Ureter (tissue), 1 donor: ENCODE results near the gene ASTL. TPM values are rescaled to one million over a fixed set of nuclear protein-coding genes. Genes with fewer than 3 reads are reported as not detected.

Experiments
- DNase-seq: peaks from one replicate; pipeline ENCODE4 v3.0.0-alpha.2; 2020; ENCODE audit warnings: low spot score
- total RNA-seq: library from RNA; stranded (reverse); gene quantifications from one replicate; pipeline ENCODE4 v1.2.4, GENCODE V29; 2023
- donor health status: DM: yes; HTN: yes; CAD: no.

The ASTL gene
- total RNA-seq, 1 donor from 2014 or later = not detected

- DNase-seq = no peak
Observed at GRCh38 chr2:96113367-96113677, 25.0 kb downstream of the ASTL start.

GRCh38 chr2:96112501-96113366 lies 25.6 kb downstream of the ASTL start:
- DNase-seq = no peak

- no peak for DNase-seq
Observed at GRCh38 chr2:96111823-96112500, 26.3 kb downstream of the ASTL start.

DNA sequence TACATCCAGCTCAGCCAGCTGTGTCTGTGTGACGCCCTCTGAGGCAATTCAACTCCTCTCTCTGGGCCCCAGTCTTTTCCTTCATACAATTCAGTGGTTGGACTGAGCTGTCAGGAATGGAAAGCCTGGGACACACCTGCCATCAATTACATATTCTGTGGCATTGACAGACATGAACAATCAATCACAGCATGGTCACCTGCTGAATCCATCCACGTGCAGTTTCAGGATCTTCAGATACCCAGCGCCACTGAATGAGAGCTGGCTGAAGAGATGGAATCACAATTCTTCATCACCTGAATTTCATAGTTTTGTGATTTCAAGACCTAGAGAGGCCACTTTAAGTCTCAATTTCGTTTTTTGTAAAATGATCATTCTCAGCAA lies 27.1 kb downstream of the ASTL start:
- no peak for DNase-seq

DNA sequence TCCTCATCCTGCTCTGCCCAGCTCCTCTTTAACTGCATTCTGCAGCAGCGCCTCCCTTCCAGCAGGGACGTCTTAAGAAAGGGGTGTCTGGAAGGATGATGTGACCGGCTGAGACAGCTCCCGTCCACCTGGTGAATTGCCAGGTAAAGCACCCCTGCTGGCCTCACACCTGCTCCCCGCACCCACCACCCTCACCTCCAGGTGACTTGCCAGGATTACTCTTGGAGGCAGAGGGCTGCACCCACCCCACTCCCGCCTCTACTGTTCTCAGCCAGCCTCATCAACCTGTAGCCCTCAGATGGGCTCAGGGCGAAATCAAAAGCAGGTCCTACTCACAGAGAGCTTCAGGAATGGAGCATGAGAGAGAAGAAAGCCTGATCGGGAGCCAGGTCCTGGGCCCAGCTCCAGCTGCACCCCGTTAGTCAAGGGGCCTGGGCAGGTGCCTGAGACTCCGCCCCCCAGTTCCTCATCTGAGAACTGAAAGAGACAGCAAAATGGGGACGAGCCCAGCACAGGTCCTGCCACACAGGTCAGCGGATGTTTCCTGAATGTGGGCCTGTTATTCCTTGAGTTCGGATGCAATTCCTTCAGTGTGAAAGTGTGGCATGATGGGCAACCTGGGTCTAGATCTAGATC lies 27.6 kb downstream of the ASTL start:
- no peak for DNase-seq

DNA sequence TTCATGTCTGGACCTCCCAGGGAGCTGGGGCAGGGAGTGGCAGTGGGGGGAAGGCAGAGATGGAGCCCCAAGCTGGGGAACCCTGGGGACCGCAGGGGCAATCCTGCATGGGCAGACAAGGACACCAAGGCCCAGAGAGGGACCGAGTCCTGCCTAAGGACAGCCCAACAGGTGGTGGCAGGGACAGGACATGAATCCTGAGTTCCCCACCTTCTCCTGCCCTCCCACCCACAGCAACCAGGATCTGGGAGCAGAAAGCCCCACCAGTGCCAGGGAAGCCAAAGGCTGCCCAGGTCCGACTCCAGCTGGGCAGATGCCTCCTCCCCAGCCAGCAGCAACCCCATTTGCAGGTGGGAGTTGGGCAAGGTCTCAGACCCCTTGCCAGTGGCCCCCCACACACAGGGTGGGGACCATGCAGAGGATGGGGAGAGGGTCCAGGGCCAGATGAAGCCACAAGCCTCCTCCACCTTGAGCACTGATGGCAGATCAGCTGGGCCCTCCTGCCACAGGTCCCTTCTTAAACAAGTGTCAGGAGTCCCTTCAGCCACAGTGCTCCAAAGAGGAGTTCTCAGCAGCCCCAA lies 28.3 kb downstream of the ASTL start:
- DNase-seq = no peak

- no peak for DNase-seq
Observed at GRCh38 chr2:96109361-96109680, 29.0 kb downstream of the ASTL start.

DNA sequence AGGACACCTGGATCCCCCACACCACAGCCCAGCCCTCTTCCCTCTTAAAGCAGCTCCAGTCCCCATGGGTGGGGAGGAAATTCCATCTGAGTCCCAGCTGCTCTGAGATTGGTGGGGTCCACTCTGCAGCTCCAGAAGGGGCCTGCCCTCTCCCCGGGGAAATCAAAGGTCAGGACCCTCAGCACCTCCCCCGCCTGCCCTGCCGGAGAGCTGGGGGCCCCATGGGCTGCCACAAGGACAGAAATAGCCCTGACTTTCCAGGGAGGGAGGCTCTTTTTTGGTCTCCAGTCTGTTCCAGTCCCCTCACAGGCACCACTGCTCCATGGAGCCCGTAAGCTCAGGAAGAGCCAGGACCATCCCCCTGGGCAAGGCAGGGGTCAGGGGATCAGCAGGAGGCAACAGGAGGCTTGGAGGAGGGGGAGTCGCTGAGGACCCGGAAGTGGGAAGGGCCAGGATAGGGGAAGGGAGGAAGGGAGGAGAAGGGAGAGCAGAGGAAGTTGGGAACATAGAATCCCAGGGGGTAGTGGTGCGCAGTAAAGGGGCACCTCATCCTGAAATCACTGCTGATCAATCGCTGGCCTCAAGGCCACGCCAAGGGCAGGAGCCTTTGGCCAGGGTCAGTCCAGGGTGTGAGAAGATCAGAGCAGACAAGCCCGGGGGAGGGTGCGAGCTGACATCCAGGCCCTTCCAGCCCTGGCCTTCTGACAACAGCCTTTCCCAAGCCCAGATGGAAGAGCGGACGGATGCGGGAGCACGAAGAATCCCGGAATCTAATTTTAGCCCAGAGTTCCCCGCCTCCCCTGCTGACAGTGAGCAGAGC lies 29.6 kb downstream of the ASTL start:
- DNase-seq = no peak

- no peak for DNase-seq
Observed at GRCh38 chr2:96108151-96108540, 30.2 kb downstream of the ASTL start.

DNA sequence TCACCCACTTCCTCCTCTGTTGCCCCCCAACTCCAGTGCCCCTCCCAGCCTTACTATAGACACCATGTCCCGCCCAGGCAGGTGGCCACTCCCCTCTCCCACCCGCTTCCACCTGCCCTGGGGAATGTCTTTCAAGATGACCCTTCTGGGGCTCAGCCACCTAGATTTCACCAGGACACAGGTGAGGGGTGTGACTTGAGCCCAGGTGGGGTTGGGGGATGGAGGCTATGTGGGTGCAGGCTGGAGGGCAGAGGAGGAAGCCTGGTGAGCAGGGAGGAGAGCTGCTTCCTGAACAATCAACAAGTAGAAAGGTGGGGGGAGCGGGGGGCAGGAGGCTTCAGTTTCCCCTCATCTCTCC lies 30.6 kb downstream of the ASTL start:
- DNase-seq = no peak

- DNase-seq = no peak
Observed at GRCh38 chr2:96106991-96107707, 31.2 kb downstream of the ASTL start.

- no peak for DNase-seq
Observed at GRCh38 chr2:96105994-96106715, 32.1 kb downstream of the ASTL start.

DNA sequence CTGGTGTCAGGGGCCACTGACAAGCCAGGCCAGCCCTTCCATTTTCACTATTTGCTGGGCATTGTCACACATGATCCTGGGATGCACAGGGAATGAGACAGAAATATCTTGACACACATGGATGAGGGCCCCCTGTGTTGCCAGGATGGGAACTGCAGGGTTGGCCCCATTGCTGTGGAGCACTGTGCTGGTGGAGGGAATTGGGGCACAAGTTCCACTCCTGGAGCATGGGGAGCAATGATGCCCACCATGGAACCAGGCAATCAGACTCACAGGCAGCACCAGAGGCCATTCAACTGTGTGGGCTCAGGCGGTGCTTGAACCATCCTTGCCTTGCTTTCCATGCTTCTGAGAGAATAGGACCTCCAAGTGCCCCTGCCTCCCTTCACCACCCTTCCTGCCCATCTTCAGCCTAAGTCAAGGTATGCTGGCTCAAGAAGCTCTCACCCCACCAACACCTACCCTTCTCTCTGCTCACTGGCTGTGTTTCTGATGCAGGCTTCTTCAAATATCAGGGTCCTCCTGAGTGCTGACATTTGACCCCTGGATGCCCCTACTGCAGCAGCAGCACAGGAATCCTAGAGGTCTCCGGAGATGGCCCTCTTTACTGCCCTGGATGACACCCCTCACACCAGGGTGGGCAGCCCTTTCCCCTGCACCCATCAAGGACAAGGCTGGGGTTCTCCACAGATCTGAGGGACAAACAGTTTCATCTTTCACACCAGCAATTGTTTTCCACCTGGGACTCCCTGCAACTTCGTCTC lies 33.0 kb downstream of the ASTL start:
- no peak for DNase-seq

DNA sequence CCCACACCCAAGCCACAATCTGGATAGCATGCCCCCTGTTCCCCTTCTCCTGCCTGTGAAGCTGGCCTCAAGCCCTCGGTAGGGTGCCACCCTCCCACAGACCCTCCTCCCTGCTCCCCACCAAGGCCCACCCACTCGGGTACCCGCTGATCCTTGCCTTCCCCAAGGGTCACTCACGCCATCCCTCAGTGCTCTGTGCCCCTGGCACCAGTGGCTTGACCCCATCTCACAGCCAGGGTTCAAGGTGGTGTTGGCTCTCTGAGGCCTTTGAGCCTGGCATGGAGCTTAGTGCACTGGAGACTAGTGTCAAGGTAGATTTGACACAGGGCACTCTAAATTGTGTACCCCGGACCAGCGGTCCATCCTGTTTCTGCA lies 33.8 kb downstream of the ASTL start:
- DNase-seq = no peak

- peak; percentile 20 for DNase-seq
Observed at GRCh38 chr2:96103761-96104486, 34.4 kb downstream of the ASTL start.

GRCh38 chr2:96103187-96103601 lies 35.1 kb downstream of the ASTL start:
- peak; percentile 33 for DNase-seq

DNA sequence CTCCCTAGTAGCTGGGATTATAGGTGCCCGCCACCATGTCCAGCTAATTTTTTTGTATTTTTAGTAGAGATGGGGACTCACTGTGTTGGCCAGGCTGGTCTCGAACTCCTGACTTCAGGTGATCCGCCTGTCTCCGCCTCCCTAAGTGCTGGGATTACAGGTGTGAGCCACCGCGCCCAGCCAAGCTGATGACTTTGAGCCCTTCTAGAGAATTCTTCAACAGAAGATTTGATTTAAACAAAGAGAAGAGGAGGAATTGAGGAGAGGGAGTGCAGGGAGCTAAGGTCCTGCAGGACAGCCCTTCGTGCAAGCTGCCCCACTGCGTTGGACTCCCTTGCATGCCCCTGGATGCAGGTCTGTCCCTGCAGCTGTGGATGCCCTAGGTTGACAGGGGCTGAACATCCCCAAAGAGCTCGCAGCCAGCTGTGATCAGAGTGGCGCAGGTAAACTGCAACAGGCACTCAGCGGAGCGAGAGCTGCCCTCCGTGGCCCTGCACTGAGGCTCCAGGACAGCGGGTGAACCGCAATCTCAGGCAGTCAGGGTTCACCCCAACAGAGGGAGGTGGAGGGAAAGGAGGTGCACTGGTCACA lies 35.6 kb downstream of the ASTL start:
- DNase-seq = peak; percentile 23

DNA sequence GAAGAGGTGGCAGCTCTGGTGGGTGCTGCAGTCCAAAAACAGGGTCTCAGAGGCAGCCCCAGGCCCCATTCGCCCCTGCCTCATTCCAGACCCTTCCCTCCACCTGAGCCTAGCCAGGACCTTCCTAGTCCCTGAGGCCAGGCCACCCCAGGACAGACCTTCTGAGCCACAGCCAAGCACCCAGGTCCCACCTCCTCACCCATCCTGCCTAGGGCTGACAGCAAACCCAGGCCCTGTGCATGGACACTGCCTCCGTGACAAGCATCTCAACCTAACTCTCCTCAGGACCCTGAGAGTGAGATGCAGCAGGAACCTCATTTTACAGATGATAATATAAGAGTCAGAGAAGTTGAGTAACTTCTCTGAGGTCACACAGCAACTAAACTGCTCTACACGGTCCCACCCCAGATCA lies 37.4 kb downstream of the ASTL start:
- DNase-seq = peak; percentile 24
